Activated CD8-positive, alpha-beta memory T cell treated with anti-CD3 and anti-CD28 coated beads, Interleukin-2, amount 50 U/mL, for 24 hours (primary cell): ENCODE data around the gene POLA1.

ENCODE experiments used
- DNase-seq: peaks from one replicate; pipeline ENCODE4 v3.0.0-alpha.2; 2020; ENCODE audit errors: extremely low read depth

The POLA1 gene

GRCh38 chrX:24877854-24878650 is 184.3 kb downstream of the POLA1 start:
- no peak for DNase-seq

GRCh38 chrX:24879679-24880078 is 186.0 kb downstream of the POLA1 start:
- no peak for DNase-seq

- no peak for DNase-seq
Measured at GRCh38 chrX:24886916-24887315, 193.2 kb downstream of the POLA1 start.

DNA sequence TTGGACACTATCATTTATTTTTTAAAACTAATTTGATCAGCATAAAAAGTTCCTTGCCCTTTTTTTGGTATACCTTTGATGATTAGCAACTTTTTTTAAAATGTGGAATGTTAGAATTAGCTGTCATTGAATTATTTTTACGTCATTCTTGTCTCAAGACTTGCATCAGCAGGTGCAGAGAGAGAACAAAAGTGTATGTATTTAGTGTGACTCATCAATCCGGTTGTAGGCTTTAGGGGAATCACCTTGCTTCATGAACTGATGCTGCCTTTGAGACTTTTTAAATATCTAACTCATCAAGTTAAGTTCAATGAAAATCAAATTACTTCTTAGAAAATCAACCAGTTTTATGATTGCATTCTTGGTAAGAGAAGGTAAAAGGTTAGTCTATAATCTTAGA is 197.0 kb downstream of the POLA1 start:
- DNase-seq, result no peak

DNA sequence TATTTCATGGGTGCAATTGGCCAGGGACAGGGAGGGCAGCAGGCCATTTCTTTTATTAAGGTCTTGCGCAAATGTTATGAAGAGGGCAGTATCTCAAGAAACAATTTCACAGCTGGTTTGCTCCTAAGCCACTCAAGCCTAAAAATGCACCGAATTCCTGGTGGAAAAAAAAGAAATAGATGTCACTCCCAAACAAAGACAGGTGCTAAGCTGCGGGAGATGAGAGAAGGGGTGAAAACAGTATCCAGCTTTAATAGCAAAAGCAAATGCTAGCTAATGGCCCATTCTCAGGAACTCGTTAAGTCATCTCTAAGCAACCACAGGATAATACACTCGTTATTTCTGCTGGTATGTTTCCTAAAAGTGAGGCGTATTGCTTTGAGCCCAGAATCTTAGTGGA is 205.7 kb downstream of the POLA1 start:
- DNase-seq, result no peak

DNA sequence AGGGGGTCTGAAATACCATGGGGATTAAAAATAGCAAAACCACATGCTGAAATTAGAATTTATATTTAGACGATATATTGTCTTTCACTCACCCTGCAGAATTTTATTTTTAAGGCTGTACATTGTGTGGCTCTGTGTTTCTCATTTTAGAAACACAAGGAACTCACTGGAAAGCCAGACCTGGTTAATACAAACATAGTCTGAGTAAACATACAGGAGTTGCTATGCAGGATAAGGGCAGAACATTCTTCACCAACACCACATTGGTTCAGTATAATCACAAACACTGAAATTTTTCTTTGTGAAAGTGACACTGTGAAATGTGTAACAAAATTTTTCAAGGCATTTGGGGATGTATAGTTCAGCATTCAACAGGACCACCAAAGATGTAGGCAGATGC is 206.5 kb downstream of the POLA1 start:
- DNase-seq, result no peak

GRCh38 chrX:24902806-24903205 is 209.1 kb downstream of the POLA1 start:
- no peak for DNase-seq

- no peak for DNase-seq
Measured at GRCh38 chrX:24918715-24919114, 225.0 kb downstream of the POLA1 start.

- no peak for DNase-seq
Measured at GRCh38 chrX:24920769-24921168, 227.1 kb downstream of the POLA1 start.

- no peak for DNase-seq
Measured at GRCh38 chrX:24925430-24925829, 231.7 kb downstream of the POLA1 start.

DNA sequence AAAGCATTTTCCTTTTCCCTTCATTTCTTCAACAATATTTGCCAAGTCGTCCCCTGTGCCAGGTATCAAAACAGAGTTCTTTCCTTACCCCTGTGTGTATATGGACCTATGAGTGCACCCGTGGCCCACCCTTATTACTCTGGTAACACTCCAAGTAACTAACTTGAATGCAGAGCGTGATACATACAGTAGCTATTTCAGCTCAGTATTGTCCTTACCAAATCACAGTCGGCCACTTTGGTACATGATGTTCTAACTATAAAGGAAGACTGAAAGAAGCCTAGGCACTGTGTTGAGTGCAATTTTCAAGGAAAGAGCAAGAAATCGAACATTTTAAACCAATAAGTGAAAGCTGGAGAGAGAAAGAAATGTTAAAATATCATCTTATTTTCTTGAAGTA is 233.7 kb downstream of the POLA1 start:
- DNase-seq, result no peak

- no peak for DNase-seq
Measured at GRCh38 chrX:24928114-24928513, 234.4 kb downstream of the POLA1 start.

DNA sequence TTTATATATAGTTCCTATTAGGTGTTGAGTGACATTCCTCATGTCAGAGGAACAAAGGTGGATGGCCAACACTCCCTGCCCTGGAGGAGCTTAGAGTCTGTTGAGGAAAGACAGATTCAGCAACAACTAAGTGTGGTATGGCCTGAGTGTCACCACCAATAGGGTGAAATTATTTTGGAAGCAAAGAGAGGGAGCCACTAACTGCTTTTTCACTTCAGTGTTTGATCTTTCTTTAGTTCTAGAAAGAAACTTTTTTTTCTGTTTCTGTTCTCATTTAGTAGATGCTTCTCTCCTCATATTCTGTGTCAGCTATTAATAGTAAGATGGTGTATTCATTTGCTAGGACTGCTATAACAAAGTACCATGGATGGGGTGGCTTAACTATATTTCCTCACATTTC is 240.6 kb downstream of the POLA1 start:
- no peak for DNase-seq

DNA sequence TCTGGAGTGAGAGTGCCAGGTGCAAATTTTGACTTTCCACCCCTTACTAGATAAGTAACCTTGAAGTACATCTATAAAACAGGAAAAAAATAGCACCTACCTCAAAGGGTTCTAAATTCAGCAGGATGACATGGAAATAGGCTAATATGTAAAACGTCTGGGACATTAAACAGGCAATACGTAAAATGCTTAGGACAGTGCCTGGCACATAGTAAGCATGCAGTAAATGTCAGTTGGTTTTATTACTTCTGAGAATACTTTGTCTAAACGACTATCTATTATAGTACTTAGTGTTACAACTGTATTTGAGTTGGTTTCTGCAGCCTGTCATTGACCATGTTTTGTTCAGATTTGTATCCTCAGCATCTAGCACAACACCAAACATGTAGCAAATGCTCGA is 251.3 kb downstream of the POLA1 start:
- no peak for DNase-seq

DNA sequence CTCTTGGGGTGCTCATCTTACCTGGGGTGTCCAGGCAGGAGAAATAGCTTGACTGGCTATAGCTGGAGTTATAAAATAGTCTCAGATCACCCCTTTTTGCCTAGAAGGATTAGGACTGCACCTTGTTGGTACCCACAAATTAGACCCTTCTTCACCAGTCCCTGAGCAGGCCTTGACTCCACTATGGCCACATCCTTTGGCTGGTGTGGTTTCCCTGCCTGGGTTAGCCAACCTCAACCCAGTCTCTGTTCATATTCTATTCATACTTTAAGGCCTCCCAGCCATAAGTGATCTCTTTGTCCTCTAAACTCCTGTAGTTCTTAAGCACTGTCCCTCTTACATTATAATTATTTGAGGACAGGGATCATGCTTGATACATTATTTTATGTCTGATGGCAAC is 252.7 kb downstream of the POLA1 start:
- DNase-seq, result no peak

- DNase-seq, result no peak
Measured at GRCh38 chrX:24954732-24955131, 261.0 kb downstream of the POLA1 start.

GRCh38 chrX:24955372-24955930 is 261.7 kb downstream of the POLA1 start:
- DNase-seq, result no peak

DNA sequence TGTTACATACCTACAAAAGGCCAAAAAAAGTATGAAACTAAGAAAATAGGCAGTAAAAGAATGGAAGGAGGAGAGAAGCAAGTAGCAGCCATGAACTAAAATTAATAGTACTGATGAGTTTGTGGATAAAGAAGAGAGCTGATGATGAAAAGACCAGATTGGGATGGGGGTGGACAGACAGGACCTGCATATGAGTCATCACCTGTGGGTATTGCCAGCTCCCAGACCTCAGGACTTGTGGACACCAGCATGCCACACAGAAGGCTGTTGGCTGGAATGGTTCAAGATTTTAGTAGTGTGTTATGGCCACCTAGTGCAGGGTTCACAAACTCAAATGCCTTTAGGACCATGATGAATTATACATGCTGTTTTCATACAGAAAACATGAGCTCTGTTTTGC is 263.1 kb downstream of the POLA1 start:
- DNase-seq, result no peak

GRCh38 chrX:24961809-24962208 is 268.1 kb downstream of the POLA1 start:
- DNase-seq, result no peak

DNA sequence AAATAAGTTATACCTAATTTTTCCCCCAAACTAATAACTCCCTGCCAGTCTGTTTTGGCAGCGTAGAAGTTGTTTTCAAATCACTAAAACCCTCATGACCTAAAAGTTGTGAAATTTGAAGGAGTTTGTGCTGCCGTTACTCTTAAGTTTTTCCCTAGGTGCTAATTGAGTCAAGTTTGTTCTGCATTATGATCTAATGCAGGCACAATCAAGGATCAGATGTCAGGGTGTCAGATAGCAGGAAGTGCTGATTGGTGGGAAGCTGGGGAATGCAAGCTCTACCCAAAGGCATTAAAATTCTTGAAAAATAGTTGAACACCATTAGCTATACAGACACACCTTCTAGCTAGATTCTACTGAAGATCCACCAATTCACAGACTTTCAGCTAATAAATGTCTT is 270.1 kb downstream of the POLA1 start:
- no peak for DNase-seq

DNA sequence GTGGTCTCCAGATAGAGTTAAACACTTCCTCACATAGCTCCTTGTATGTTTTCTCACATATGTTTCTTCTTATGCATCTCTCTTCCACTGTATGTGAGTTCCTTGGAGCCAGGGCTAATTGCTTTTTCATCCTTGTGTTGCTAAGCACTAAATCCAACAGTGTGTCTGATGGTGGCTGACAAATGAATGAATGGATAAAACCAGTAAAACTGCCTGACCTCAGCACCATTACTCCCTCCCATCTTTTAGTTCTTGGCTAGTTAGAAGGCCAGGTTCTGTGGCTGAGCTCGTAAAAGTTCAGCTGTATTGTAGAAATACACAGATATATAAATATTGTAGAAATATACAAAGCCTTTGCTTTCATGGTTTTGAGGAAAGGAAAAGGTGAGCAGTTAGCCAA is 271.7 kb downstream of the POLA1 start:
- DNase-seq, result no peak

- no peak for DNase-seq
Measured at GRCh38 chrX:24969812-24970211, 276.1 kb downstream of the POLA1 start.

DNA sequence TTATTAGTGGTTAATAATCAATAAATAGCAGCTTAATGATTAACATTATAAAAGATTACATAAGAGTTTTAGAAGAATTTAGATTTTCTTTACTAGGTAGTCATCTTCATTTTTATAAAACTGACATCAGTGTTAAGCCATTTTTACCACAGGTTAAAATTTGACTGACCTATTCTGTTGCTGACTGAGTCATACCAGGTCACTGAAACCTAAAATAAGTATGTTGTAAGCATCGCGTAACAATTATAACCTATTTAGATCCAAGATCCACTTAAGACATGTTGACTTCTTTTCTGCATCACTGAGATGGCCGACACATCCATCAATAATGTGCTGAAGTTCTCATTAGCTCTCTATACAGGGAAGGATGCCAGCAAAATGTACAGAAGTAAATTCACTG is 285.4 kb downstream of the POLA1 start:
- DNase-seq, result no peak

- no peak for DNase-seq
Measured at GRCh38 chrX:24981030-24981429, 287.3 kb downstream of the POLA1 start.
